K562 (cell line): ENCODE data around the gene PTPN7.
A peak's percentile ranks its signal among the peaks of the same experiment; 100 is the strongest.

Experiments
- FOS ChIP-seq: IDR thresholded peaks from 3 replicates; pipeline ENCODE4 v1.6.1; 2011; ENCODE audit not compliant: insufficient read length; ENCODE audit errors: extremely low read depth
- IFI16 ChIP-seq: fragments of 250-450 bp; sonication (Bioruptor Pico); IDR thresholded peaks from 2 replicates; pipeline ENCODE4 v2.1.2; 2022; ENCODE audit warnings: mild to moderate bottlenecking, inconsistent platforms
- POLR2A ChIP-seq: fragments of 450-650 bp; conservative IDR thresholded peaks from 2 replicates; pipeline ENCODE4 v1.6.1; 2016
- POLR2AphosphoS2 ChIP-seq: IDR thresholded peaks from 2 replicates; pipeline ENCODE4 v1.6.1; 2012; ENCODE audit warnings: low read length, improper control_type of control experiment
- POLR2AphosphoS5 ChIP-seq: IDR thresholded peaks from 2 replicates; pipeline ENCODE4 v1.6.1; 2011; ENCODE audit warnings: mild to moderate bottlenecking, low read depth, low read length, moderate library complexity; ENCODE audit not compliant: control insufficient read depth, insufficient read depth
- RBM14 ChIP-seq: fragments of 200-400 bp; formaldehyde crosslinking; IDR thresholded peaks from 2 replicates; pipeline ENCODE4 v1.6.1; 2018; ENCODE audit warnings: low read depth, mild to moderate bottlenecking, low read length, moderate library complexity, borderline replicate concordance; ENCODE audit not compliant: insufficient read depth
- RBM39 ChIP-seq: fragments of 200-400 bp; formaldehyde crosslinking; optimal IDR thresholded peaks from 2 replicates; pipeline ENCODE3; 2018; ENCODE audit warnings: low read depth, low read length
- SPI1 ChIP-seq: IDR thresholded peaks from 2 replicates; pipeline ENCODE4 v1.6.1; 2011; ENCODE audit warnings: low read depth, low read length, control low read depth, borderline replicate concordance
- TARDBP ChIP-seq: fragments of 450-650 bp; IDR thresholded peaks from 2 replicates; pipeline ENCODE4 v1.6.1; 2016
- ZBTB34 ChIP-seq: fragments of 250-450 bp; sonication (Bioruptor Pico); IDR thresholded peaks from 2 replicates; pipeline ENCODE4 v1.8.0; 2021; ENCODE audit warnings: mild to moderate bottlenecking, moderate library complexity

DNA sequence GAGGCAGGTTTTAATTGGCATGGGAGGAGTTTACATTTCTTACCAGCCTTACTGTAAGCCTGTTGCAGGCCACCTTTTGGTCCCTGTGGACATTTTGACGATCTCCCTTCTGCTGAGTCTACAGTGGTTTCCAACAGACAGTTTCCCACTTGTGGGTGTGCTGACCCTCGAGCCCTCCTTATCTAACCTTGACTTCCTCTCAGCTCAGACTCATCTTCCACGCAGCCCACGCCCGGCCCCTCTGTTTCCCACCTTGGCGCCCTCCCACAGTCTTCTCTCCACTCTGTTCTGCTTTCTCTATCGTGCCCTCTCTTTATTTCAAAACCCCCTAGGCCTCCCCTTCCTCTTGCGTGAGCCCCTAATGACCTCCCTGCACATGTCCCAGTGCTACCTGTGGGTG, 9.8 kb downstream of the PTPN7 start:
- TF ChIP-seq IFI16 (CRISPR knock-in tag) (no peak), FOS (no peak), RBM14 (no peak), POLR2AphosphoS5 (no peak), TARDBP (no peak), SPI1 (0 out of 2 replicates have a peak, but pooled peaks have one; percentile 22), POLR2AphosphoS2 (no peak), RBM39 (no peak), ZBTB34 (CRISPR knock-in tag) (no peak), POLR2A (no peak; the same call in 1 of the 2 replicates)
